Spleen (tissue), 7 donors: Measurements from ENCODE around the gene HSD17B7.
"Not testable (repeated sequence)": the region's sequence is repeated elsewhere in the genome, so short reads cannot be mapped to it uniquely, and the experiment has no call there.

Source experiments
- CTCF ChIP-seq, 11 experiments: fragments of 200-600 bp in 7 of 11; fragments of 450-650 bp in 4 of 11; sonication (generic) in 4 of 11; IDR thresholded peaks in 8 of 11; conservative IDR thresholded peaks in 3 of 11; 1 replicate in 7 of 11; 2 replicates in 4 of 11; pipeline versions ENCODE4 v1.4.0 to v1.8.0; 2016 to 2021; ENCODE audit warnings: antibody characterized with exemption in 11 of 11, inconsistent platforms in 4 of 11, mild to moderate bottlenecking in 1 of 11
- POLR2A ChIP-seq, 3 donors: fragments of 450-650 bp; IDR thresholded peaks; one replicate each; pipeline ENCODE4 v1.5.1; 2017; ENCODE audit warnings: antibody characterized with exemption in 3 of 3, mild to moderate bottlenecking in 1 of 3
- POLR2AphosphoS5 ChIP-seq, 3 donors: sonication (generic); formaldehyde crosslinking; IDR thresholded peaks; one replicate each; pipeline ENCODE4 v1.5.1; 2017; ENCODE audit warnings: antibody characterized with exemption in 3 of 3
- donor health status: DM: no; HTN: no; CAD: no; lungs with moderate emphysema.
- donor health status: DM: no; HTN: no; CAD: no.
- donor health status: DM: no; HTN: no; CAD: no.

DNA sequence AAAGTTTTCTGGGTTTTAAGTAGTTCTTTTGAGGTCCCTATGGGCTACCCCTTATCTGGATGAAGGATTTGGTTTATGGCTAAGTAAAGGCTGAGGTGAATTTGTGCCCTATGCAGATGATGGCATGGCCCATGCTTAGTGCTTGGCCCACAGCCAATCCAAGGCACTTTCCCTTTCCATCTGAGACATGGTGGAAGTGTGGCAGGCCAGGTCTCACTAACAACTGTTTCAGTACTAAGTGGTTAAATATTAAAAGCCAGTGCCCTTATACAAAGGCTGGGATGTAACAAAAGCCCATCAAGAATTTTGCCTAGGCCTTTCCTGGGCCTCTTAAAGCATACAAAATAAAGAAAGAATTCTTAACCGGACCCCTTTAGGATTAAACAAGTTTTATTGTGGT is 1.7 kb upstream of the HSD17B7 start:
- TF ChIP-seq CTCF (IDR thresholded peaks at IDR 0.05 in 8 of 11, conservative IDR thresholded peaks at IDR 0.05 in 3 of 11); POLR2A (IDR thresholded peaks at IDR 0.05); POLR2AphosphoS5 (IDR thresholded peaks at IDR 0.05): not testable (repeated sequence)
